Osteocyte (in vitro differentiated cells): Measurements from ENCODE around the gene JAKMIP1. TPM values are rescaled to one million over a fixed set of nuclear protein-coding genes. Genes with fewer than 3 reads are reported as not detected.
A peak's percentile ranks its signal among the peaks of the same experiment; 100 is the strongest.
"Not testable (repeated sequence)": the region's sequence is repeated elsewhere in the genome, so short reads cannot be mapped to it uniquely, and the experiment has no call there.

ENCODE experiments used
- DNase-seq: peaks from one replicate; pipeline ENCODE4 v3.0.0; 2021; ENCODE audit warnings: mixed read lengths; ENCODE audit not compliant: unreplicated experiment; ENCODE audit errors: extremely low spot score
- H3K27ac Mint-ChIP-seq: one replicate; pipeline ENCODE4 v1.8.0; 2021; ENCODE audit warnings: mild to moderate bottlenecking, mixed read lengths; ENCODE audit not compliant: unreplicated experiment
- H3K27me3 Mint-ChIP-seq: one replicate; pipeline ENCODE4 v1.8.0; 2021; ENCODE audit warnings: mixed read lengths; ENCODE audit not compliant: unreplicated experiment
- H3K36me3 Mint-ChIP-seq: one replicate; pipeline ENCODE4 v1.8.0; 2021; ENCODE audit warnings: mixed read lengths; ENCODE audit not compliant: unreplicated experiment
- H3K4me1 Mint-ChIP-seq: one replicate; pipeline ENCODE4 v1.8.0; 2021; ENCODE audit warnings: mixed read lengths; ENCODE audit not compliant: unreplicated experiment
- H3K4me3 Mint-ChIP-seq: one replicate; pipeline ENCODE4 v1.8.0; 2021; ENCODE audit warnings: mild to moderate bottlenecking, moderate library complexity, mixed read lengths; ENCODE audit not compliant: unreplicated experiment
- H3K9me3 Mint-ChIP-seq: one replicate; pipeline ENCODE4 v1.8.0; 2021; ENCODE audit warnings: mixed read lengths; ENCODE audit not compliant: unreplicated experiment
- total RNA-seq: library from RNA; stranded (reverse); gene quantifications from 2 replicates; pipeline ENCODE4 v1.2.1, GENCODE V29; 2021
- TF ChIP-seq, protein P1 (sequence below): fragments of 200-600 bp; sonication (generic); IDR thresholded peaks from 2 replicates; pipeline ENCODE4 v1.5.0; 2021; ENCODE audit warnings: antibody characterized with exemption, mild to moderate bottlenecking, moderate library complexity

Gene JAKMIP1
- total RNA-seq, 1 donor from 2014 or later: not detected

DNA sequence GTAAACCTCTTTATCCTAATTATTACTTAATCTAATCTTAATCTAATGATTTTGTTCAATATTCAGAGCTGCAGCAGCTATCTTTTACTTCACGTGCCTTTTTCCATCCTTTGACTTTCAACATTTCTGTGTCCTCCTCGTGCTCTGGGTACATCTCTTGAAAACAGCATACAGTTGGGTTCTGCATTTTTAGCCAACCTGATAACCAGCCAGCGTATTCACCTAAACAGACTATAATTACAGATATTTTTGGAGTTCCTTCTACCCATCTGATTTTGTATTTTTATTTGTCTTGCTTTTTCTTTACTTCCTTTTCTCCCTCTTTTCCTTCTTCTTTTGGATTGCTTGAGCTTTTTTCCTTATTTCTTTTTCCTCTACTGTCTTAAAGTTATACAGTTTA is 16.2 kb upstream of the JAKMIP1 start:
- TF ChIP-seq, protein P1, sequence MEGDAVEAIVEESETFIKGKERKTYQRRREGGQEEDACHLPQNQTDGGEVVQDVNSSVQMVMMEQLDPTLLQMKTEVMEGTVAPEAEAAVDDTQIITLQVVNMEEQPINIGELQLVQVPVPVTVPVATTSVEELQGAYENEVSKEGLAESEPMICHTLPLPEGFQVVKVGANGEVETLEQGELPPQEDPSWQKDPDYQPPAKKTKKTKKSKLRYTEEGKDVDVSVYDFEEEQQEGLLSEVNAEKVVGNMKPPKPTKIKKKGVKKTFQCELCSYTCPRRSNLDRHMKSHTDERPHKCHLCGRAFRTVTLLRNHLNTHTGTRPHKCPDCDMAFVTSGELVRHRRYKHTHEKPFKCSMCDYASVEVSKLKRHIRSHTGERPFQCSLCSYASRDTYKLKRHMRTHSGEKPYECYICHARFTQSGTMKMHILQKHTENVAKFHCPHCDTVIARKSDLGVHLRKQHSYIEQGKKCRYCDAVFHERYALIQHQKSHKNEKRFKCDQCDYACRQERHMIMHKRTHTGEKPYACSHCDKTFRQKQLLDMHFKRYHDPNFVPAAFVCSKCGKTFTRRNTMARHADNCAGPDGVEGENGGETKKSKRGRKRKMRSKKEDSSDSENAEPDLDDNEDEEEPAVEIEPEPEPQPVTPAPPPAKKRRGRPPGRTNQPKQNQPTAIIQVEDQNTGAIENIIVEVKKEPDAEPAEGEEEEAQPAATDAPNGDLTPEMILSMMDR: no peak
- peaks cover 50% of the 10 kb centered on the region for H3K27me3 Mint-ChIP-seq
- DNase-seq: no peak
- no peaks in the 10 kb centered on the region for H3K9me3 Mint-ChIP-seq
- H3K4me3 Mint-ChIP-seq: no peak overlapping the region
- no peak overlapping the region for H3K27ac Mint-ChIP-seq
- peaks cover 2% of the 10 kb centered on the region for H3K4me1 Mint-ChIP-seq
- H3K36me3 Mint-ChIP-seq: no peaks in the 10 kb centered on the region

DNA sequence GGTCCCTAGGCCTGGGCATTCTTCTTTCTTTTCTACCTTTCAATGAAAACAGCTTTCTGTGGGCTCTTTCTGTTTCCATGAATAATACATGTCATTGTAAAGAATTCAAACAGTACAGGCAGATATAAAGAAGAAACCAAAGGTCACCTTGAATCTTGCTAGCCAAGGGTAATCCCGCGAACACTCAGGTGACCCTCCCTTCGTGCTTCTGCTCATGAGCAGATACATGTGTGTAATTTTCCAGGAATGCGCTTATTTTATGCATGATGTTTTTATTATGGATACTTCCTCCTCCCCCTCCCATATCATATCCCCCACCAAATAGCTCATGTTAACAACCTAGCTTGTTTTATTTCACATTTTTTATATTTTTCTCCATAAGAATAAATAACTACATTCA is 9.6 kb upstream of the JAKMIP1 start:
- TF ChIP-seq, protein P1: no peak
- Mint-ChIP-seq H3K4me3 (no peak overlapping the region), H3K9me3 (no peaks in the 10 kb centered on the region), H3K27ac (no peak overlapping the region), H3K4me1 (no peaks in the 10 kb centered on the region), H3K27me3 (peaks cover 17% of the 10 kb centered on the region), H3K36me3 (no peaks in the 10 kb centered on the region)
- no peak for DNase-seq

DNA sequence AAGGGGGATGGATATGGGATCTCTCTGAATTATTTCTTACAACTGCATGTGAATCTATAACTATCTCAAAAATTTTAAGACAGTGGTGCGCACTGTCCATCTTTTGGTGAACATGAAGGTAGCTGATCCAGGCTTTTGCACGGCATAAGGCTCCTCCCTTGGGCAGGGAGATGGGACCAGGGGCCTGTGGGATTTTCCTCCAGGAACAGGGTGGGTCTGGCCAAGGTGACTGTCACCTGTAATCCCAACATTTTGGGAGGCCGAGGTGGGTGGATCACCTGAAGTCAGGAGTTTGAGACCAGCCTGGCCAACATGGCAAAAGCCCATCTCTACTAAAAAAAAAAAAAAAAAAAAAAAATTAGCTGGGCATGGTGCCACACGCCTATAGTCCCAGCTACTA is 8.9 kb upstream of the JAKMIP1 start:
- H3K27ac Mint-ChIP-seq, H3K36me3 Mint-ChIP-seq, H3K9me3 Mint-ChIP-seq, H3K4me1 Mint-ChIP-seq, H3K4me3 Mint-ChIP-seq, DNase-seq: not testable (repeated sequence)
- H3K27me3 Mint-ChIP-seq: peaks cover 16% of the 10 kb centered on the region

DNA sequence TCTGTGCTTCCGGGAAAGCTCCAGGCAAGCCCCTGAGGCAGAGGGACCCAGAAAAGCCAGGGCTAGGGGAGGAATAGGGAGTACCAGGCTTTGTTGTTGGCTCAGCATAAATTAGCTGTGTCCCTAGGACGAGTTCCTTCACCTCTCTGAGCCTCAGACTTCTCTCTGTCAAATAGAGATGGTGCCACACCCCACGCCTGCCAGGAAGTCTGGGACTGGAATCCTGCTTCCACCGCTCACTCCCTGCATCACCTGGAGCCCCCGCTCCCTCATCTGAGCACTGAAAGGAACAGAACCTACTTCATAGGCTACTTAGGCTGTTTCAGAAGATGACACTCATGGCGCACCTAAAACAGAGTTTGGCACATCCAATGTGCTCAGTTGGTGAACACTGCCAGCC is 8.1 kb upstream of the JAKMIP1 start:
- no peak overlapping the region for H3K27ac Mint-ChIP-seq
- peak; percentile 78 for DNase-seq
- peaks cover 19% of the 10 kb centered on the region for H3K27me3 Mint-ChIP-seq
- H3K36me3 Mint-ChIP-seq: no peaks in the 10 kb centered on the region
- no peaks in the 10 kb centered on the region for H3K9me3 Mint-ChIP-seq
- no peaks in the 10 kb centered on the region for H3K4me1 Mint-ChIP-seq
- no peak overlapping the region for H3K4me3 Mint-ChIP-seq
- TF ChIP-seq, protein P1: no peak

DNA sequence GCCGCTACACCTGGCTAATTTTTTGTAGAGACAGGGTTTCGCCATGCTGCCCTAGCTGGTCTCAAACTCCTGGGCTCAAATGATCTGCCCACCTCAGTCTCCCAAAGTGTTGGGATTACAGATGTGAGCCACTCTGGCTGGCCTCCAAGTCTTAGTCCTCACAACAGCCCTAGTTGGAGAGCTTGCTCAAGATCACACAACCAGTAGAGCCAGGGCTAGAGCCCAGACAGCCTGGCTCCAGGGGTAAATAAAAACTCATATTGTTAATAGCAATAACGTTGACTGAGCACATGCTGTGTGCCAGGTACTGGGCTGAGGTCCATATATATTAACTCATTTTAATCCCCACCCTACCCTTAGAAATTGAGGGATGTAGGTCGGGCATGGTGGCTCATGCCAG is 7.3 kb upstream of the JAKMIP1 start:
- H3K27me3 Mint-ChIP-seq: peaks cover 21% of the 10 kb centered on the region
- DNase-seq: peak; percentile 34
- TF ChIP-seq, protein P1: no peak
- H3K27ac Mint-ChIP-seq: no peak overlapping the region
- no peaks in the 10 kb centered on the region for H3K9me3 Mint-ChIP-seq
- no peak overlapping the region for H3K4me3 Mint-ChIP-seq
- no peaks in the 10 kb centered on the region for H3K36me3 Mint-ChIP-seq
- no peaks in the 10 kb centered on the region for H3K4me1 Mint-ChIP-seq

DNA sequence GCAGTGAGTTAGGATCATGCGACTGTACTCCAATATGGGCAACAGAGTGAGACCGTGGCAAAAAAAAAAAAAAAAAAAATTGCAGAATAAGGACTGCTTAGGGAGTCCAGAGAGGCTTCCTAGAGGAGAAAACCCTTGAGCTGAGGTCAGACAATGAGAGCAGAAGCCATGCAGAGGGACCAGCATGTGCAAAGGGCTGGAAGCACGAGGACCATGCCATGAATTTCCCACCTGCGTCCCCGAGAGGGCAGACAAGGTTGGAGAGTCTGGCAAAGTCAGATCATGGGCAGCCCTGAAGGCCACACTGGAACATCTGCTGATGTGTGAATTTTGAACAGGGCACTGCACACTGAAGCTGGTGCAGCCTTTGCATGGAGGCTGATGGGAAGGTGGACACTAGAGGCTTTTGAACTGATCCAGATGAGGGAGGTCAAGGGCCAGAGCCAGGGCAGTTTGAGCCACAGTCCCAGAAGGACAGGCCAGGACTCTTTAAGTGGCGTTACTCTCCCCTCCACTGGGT is 6.5 kb upstream of the JAKMIP1 start:
- H3K4me3 Mint-ChIP-seq: no peak overlapping the region
- TF ChIP-seq, protein P1: no peak
- H3K27me3 Mint-ChIP-seq: peaks cover 29% of the 10 kb centered on the region
- H3K27ac Mint-ChIP-seq: no peak overlapping the region
- DNase-seq: peak; percentile 42
- H3K36me3 Mint-ChIP-seq: no peaks in the 10 kb centered on the region
- H3K4me1 Mint-ChIP-seq: no peaks in the 10 kb centered on the region
- H3K9me3 Mint-ChIP-seq: no peaks in the 10 kb centered on the region
